ENCODE data around the gene ASGR1.
A peak's percentile ranks its signal among the peaks of the same experiment; 100 is the strongest.

The ASGR1 gene

GRCh38 chr17:7223375-7223774 lies 44.2 kb upstream of the ASGR1 start:
- DNase-seq (ENCODE audit: extremely low read depth, low read depth) = no peak
- TF ChIP-seq CTCF (IDR thresholded peaks at IDR 0.05; ENCODE audit: low read depth, low read length) = no peak

- DNase-seq (ENCODE audit: extremely low read depth, low read depth) = no peak
- no peak for TF ChIP-seq CTCF (IDR thresholded peaks at IDR 0.05; ENCODE audit: low read depth, low read length)
These were observed 43.8 kb upstream of the ASGR1 start for GRCh38 chr17:7222972-7223292.

GRCh38 chr17:7222093-7222971 lies 43.2 kb upstream of the ASGR1 start:
- TF ChIP-seq CTCF (IDR thresholded peaks at IDR 0.05; ENCODE audit: low read depth, low read length) = no peak
- DNase-seq (ENCODE audit: extremely low read depth, low read depth) = no peak

GRCh38 chr17:7221278-7222092 lies 42.3 kb upstream of the ASGR1 start:
- no peak for DNase-seq (ENCODE audit: extremely low read depth, low read depth)
- TF ChIP-seq CTCF (IDR thresholded peaks at IDR 0.05; ENCODE audit: low read depth, low read length) = no peak

- peak; percentile 46 for TF ChIP-seq CTCF (IDR thresholded peaks at IDR 0.05; ENCODE audit: low read depth, low read length)
- DNase-seq (ENCODE audit: extremely low read depth, low read depth) = no peak
These were observed 41.6 kb upstream of the ASGR1 start for GRCh38 chr17:7220593-7221277.

GRCh38 chr17:7219812-7220592 lies 40.8 kb upstream of the ASGR1 start, which contains the start of the genes ACADVL and DLG4:
TSS of gene ACADVL (plus strand) at chr17:7219938. CDS start at chr17:7219985, 47 bp downstream.
TSS of gene DLG4 (minus strand) at chr17:7219836.
- TF ChIP-seq CTCF (IDR thresholded peaks at IDR 0.05; ENCODE audit: low read depth, low read length) = no peak
- DNase-seq (ENCODE audit: extremely low read depth, low read depth) = peak; percentile 60
